ENCODE data around the gene CPTP. TPM values are rescaled to one million over a fixed set of nuclear protein-coding genes. Genes with fewer than 3 reads are reported as not detected.
A peak's percentile ranks its signal among the peaks of the same experiment; 100 is the strongest.

Gene CPTP
- total RNA-seq, 1 experiment from 2014 or later = 31.1 TPM

DNA sequence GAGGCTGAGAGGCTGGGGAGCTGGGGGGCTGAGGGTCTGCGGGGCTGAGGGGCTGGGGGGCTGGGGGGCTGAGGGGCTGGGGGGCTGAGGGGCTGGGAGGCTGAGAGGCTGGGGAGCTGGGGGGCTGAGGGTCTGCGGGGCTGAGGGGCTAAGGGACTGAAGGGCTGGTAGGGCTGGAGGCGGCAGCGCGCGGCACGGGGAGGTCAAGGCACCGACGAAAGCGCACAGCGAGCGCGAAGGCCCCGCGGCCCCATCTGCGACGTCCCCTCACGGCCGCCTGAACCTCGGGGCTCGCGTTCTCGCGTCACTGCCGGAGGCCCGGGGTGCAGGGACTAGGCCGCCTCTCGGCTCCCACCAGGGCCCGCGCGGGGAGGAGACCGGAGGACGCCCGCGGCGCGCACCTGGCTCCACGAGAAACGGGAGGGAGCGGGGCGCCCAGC lies 498 bp upstream of the CPTP start:
- DNase-seq = no peak
- H3K27me3 ChIP-seq = no peaks in the 10 kb centered on the region
- H3K4me3 ChIP-seq = peak overlapping the region; percentile 99
- H3K9me3 ChIP-seq = no peaks in the 10 kb centered on the region
- H3K36me3 ChIP-seq = peaks cover 15% of the 10 kb centered on the region

DNA sequence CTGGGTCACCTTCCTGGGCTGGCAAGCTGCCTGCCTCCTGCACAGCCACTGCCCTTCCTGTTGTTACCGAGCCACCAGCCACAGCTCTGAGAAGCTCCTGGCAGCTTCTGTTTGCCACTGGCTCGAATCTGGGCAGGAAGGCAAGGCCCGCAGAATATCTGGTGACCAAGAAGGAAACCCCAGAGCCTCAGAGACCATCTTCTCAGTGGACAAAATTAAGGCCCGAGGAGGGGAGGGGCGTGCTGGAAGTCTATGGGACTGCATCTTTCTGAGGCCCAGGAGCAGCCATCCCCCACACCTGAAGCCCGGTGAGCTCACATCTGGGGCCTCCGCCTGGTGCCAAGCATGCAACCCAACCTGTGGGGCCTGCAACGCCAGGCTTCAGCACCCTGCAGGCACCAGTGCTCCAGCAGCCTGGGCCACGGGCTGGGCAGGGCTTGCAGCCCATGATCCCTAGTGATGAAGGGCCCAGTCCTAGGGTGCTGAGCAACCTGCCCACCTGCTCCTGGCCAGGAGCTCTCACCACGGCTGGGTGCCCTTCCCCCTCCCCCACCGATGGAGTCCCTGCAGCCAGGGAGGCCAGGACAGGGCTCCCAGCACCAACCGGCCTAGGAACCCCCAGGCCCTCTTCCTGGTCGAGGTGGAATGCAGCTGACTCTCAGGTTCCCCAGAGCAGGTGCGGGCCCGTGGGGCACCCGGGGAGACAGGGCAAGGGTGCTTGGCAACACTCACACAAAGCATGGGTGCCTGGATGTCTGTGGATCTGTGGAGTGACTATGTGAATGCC lies 879 bp downstream of the CPTP start:
- no peaks in the 10 kb centered on the region for H3K27me3 ChIP-seq
- H3K9me3 ChIP-seq = no peaks in the 10 kb centered on the region
- H3K4me3 ChIP-seq = peak overlapping the region; percentile 99
- DNase-seq = no peak
- H3K36me3 ChIP-seq = peaks cover 3% of the 10 kb centered on the region

DNA sequence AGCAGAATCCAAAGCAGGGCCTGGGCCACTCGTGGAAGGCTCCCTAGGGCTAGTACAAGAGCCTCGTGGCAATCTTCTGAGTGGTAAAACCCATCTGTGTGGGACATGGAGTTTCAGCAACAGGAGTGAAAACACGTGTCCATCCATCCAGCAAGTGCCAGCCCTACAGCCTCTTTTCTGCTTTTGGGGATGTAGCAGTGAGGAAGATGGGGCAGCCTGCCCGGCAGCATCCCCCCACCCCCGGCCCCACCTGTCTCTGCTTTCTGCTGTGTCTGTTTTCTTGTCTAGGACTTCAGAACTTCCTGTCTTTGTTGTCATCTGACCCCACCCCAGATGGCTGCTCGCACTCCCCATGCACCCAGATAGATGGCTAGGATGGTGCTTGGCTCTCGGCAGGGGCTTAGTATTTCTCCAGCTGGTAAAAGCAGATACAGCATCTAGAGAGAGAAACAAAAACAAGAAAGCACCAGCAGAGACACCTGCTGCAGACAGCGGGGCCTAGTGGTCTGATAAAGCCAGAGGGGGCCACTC lies 1.5 kb downstream of the CPTP start:
- Histone ChIP-seq H3K27me3 (no peaks in the 10 kb centered on the region), H3K9me3 (no peaks in the 10 kb centered on the region), H3K36me3 (peaks cover 2% of the 10 kb centered on the region), H3K4me3 (peak overlapping the region; percentile 99; the same call in 1 of the 2 replicates)
- no peak for DNase-seq

DNA sequence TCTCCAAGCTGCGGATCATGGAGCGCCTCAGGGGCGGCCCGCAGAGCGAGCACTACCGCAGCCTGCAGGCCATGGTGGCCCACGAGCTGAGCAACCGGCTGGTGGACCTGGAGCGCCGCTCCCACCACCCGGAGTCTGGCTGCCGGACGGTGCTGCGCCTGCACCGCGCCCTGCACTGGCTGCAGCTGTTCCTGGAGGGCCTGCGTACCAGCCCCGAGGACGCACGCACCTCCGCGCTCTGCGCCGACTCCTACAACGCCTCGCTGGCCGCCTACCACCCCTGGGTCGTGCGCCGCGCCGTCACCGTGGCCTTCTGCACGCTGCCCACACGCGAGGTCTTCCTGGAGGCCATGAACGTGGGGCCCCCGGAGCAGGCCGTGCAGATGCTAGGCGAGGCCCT lies 2.7 kb downstream of the CPTP start:
- Histone ChIP-seq H3K36me3 (peaks cover 2% of the 10 kb centered on the region), H3K4me3 (no peak overlapping the region), H3K9me3 (no peaks in the 10 kb centered on the region), H3K27me3 (no peaks in the 10 kb centered on the region)
- no peak for DNase-seq

DNA sequence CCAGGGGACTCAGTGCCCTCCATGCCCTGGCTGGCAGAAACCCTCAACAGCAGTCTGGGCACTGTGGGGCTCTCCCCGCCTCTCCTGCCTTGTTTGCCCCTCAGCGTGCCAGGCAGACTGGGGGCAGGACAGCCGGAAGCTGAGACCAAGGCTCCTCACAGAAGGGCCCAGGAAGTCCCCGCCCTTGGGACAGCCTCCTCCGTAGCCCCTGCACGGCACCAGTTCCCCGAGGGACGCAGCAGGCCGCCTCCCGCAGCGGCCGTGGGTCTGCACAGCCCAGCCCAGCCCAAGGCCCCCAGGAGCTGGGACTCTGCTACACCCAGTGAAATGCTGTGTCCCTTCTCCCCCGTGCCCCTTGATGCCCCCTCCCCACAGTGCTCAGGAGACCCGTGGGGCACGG lies 3.7 kb downstream of the CPTP start:
- Histone ChIP-seq H3K36me3 (peaks cover 2% of the 10 kb centered on the region), H3K9me3 (no peaks in the 10 kb centered on the region), H3K27me3 (no peaks in the 10 kb centered on the region), H3K4me3 (no peak overlapping the region)
- no peak for DNase-seq

DNA sequence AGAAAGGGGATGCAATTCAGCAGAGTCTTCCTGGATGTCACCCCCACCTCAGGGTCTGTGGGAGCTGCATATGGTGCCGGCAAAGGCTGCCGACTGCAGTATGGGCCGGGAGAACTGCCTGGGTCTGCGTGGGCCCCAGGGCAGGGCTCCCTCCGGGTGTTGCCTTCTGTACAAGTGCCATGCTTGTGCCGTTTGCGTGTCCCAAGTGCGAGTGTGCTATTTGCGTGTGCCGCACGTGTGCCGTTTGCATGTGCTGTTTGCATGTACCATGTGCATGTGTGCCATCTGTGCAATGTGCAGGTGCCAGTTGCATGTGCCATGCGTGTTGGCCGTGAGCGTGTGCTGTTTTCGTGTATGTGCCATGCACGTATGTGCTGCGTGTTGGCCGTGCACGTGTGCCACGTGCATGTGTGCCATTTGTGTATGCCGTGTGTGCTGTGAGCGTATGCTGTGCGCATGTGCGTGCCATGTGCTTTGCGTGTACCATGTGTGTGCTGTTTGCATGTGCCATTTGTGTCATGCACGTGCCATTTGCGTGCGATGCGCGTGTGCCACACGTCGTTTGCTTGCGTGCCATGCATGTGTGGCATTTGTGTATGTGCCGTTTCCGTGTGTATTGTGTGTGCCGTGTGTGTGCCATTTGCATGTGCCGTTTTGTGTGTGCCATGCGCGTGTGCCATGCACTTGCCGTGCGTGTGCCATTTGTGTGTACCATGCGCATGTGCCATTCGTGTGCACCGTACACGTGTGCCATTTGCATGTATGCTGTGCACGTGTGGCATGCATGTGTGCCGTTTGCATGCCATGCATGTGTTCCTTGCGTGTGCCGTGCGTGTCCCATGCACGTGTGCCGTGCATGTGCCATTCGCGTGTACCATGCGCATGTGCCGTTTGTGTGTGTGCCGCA lies 5.0 kb downstream of the CPTP start:
- Histone ChIP-seq H3K36me3 (no peaks in the 10 kb centered on the region; the same call in none of the 2 replicates), H3K4me3 (no peak overlapping the region), H3K27me3 (no peaks in the 10 kb centered on the region), H3K9me3 (no peaks in the 10 kb centered on the region)
- no peak for DNase-seq

DNA sequence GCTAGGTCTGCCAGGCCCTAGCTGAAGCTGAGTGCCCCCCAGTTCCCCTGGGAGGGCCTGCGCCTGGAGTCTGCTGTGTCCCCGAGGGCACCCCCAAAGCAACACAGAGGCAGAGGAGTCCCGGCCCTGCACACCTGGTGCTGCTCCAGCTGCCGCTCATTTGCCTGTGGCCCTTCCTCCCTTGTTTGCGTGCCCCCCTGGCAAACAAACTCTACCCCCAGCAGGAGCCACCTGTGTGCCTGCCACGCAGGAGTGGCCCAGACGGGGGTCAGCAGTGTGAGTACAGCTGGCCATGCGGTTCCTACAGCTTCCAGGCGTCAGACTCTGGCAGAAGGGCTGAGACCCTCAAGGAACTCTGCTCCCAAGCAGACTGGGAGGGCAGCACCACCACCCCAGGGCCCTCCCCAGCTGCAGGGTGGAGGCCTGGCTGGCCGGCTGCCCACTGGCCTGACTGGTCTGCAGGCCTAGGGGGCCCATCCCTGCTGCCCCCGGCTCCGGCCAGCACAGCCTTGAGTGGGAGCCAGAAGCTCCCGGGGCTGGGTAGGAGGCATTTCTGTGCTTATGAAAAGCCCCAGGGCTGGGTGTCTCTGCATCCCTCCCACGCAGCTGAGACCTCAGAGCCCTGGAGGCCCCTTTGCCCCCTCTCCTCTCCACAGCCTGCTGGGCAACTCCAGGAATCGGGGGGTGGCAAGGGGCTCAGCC lies 5.9 kb downstream of the CPTP start:
- Histone ChIP-seq H3K27me3 (no peaks in the 10 kb centered on the region), H3K9me3 (no peaks in the 10 kb centered on the region), H3K4me3 (no peak overlapping the region), H3K36me3 (no peaks in the 10 kb centered on the region; the same call in none of the 2 replicates)
- no peak for DNase-seq

DNA sequence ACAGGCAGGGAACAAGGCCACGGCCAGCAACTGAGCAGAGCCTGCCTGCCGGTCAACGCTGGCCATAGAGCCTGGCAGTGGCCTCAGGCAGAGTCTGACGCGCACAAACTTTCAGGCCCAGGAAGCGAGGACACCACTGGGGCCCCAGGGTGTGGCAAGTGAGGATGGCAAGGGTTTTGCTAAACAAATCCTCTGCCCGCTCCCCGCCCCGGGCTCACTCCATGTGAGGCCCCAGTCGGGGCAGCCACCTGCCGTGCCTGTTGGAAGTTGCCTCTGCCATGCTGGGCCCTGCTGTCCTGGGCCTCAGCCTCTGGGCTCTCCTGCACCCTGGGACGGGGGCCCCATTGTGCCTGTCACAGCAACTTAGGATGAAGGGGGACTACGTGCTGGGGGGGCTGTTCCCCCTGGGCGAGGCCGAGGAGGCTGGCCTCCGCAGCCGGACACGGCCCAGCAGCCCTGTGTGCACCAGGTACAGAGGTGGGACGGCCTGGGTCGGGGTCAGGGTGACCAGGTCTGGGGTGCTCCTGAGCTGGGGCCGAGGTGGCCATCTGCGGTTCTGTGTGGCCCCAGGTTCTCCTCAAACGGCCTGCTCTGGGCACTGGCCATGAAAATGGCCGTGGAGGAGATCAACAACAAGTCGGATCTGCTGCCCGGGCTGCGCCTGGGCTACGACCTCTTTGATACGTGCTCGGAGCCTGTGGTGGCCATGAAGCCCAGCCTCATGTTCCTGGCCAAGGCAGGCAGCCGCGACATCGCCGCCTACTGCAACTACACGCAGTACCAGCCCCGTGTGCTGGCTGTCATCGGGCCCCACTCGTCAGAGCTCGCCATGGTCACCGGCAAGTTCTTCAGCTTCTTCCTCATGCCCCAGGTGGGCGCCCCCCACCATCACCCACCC lies 6.7 kb downstream of the CPTP start, which contains the start of gene TAS1R3:
Gene TAS1R3 (plus strand): TSS at position 213 of the 898 bp plus-strand sequence. CDS start 66 bp downstream, at position 279.
- no peak for DNase-seq
- no peaks in the 10 kb centered on the region; the same call in none of the 2 replicates for H3K36me3 ChIP-seq
- H3K9me3 ChIP-seq = no peaks in the 10 kb centered on the region
- no peaks in the 10 kb centered on the region for H3K27me3 ChIP-seq
- H3K4me3 ChIP-seq = no peak within 1 kb of the TSS

DNA sequence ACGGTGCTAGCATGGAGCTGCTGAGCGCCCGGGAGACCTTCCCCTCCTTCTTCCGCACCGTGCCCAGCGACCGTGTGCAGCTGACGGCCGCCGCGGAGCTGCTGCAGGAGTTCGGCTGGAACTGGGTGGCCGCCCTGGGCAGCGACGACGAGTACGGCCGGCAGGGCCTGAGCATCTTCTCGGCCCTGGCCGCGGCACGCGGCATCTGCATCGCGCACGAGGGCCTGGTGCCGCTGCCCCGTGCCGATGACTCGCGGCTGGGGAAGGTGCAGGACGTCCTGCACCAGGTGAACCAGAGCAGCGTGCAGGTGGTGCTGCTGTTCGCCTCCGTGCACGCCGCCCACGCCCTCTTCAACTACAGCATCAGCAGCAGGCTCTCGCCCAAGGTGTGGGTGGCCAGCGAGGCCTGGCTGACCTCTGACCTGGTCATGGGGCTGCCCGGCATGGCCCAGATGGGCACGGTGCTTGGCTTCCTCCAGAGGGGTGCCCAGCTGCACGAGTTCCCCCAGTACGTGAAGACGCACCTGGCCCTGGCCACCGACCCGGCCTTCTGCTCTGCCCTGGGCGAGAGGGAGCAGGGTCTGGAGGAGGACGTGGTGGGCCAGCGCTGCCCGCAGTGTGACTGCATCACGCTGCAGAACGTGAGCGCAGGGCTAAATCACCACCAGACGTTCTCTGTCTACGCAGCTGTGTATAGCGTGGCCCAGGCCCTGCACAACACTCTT lies 7.6 kb downstream of the CPTP start:
- H3K4me3 ChIP-seq = no peak overlapping the region
- no peaks in the 10 kb centered on the region for H3K9me3 ChIP-seq
- DNase-seq = no peak
- H3K36me3 ChIP-seq = no peaks in the 10 kb centered on the region; the same call in none of the 2 replicates
- no peaks in the 10 kb centered on the region for H3K27me3 ChIP-seq

DNA sequence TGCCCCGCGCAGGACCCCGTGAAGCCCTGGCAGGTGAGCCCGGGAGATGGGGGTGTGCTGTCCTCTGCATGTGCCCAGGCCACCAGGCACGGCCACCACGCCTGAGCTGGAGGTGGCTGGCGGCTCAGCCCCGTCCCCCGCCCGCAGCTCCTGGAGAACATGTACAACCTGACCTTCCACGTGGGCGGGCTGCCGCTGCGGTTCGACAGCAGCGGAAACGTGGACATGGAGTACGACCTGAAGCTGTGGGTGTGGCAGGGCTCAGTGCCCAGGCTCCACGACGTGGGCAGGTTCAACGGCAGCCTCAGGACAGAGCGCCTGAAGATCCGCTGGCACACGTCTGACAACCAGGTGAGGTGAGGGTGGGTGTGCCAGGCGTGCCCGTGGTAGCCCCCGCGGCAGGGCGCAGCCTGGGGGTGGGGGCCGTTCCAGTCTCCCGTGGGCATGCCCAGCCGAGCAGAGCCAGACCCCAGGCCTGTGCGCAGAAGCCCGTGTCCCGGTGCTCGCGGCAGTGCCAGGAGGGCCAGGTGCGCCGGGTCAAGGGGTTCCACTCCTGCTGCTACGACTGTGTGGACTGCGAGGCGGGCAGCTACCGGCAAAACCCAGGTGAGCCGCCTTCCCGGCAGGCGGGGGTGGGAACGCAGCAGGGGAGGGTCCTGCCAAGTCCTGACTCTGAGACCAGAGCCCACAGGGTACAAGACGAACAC lies 8.3 kb downstream of the CPTP start:
- no peak overlapping the region for H3K4me3 ChIP-seq
- H3K36me3 ChIP-seq = peaks cover 4% of the 10 kb centered on the region
- no peak for DNase-seq
- no peaks in the 10 kb centered on the region for H3K27me3 ChIP-seq
- no peaks in the 10 kb centered on the region for H3K9me3 ChIP-seq

DNA sequence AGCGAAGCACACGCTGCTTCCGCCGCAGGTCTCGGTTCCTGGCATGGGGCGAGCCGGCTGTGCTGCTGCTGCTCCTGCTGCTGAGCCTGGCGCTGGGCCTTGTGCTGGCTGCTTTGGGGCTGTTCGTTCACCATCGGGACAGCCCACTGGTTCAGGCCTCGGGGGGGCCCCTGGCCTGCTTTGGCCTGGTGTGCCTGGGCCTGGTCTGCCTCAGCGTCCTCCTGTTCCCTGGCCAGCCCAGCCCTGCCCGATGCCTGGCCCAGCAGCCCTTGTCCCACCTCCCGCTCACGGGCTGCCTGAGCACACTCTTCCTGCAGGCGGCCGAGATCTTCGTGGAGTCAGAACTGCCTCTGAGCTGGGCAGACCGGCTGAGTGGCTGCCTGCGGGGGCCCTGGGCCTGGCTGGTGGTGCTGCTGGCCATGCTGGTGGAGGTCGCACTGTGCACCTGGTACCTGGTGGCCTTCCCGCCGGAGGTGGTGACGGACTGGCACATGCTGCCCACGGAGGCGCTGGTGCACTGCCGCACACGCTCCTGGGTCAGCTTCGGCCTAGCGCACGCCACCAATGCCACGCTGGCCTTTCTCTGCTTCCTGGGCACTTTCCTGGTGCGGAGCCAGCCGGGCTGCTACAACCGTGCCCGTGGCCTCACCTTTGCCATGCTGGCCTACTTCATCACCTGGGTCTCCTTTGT lies 9.1 kb downstream of the CPTP start:
- H3K36me3 ChIP-seq = peaks cover 9% of the 10 kb centered on the region

DNA sequence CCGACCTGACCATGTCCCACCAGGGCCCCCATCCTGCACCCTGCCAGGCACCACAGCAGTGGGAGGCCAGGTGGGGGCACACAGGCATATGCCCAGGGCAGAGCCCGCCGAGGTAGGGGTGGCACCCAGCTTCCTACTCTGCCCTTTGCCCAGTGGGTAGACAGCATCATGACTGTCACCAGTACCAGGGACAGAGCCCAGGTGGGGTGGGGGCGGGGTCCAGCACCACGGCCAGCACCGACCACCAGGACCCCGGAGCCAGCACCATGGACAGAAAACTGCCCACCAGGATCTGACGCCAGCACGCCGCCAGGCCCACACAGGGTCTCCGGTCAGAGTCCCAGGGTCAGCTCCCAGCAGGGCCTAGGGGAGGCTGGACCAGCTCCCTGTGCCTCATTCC lies 10.2 kb downstream of the CPTP start:
- Histone ChIP-seq H3K4me3 (no peak overlapping the region), H3K36me3 (peaks cover 12% of the 10 kb centered on the region), H3K27me3 (no peaks in the 10 kb centered on the region), H3K9me3 (no peaks in the 10 kb centered on the region)
- DNase-seq = no peak

More for the DNA sequence above, 9.1 kb downstream of the CPTP start:
- H3K9me3 ChIP-seq = no peaks in the 10 kb centered on the region
- H3K27me3 ChIP-seq = no peaks in the 10 kb centered on the region
- no peak overlapping the region for H3K4me3 ChIP-seq
- DNase-seq = no peak

DNA sequence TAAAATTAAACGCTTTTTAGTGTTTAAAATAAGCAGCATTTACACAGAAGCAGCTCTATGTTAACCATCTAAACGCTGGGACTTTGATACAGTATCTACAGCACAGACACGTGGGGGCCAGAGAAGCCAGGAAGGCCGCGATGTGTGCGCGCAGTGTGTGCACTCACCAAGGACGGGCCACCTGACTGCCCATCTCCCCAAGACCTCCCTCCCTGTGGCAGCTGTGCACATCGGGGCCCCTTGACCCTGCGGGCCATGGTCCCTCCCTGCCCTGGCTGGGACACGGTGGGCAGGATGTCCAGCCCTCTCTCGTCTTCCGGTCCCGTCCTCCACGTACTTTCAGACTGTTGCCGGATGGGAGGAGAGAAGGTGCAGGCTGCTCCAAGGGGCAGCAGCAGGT lies 10.7 kb downstream of the CPTP start:
- Histone ChIP-seq H3K27me3 (no peaks in the 10 kb centered on the region), H3K4me3 (no peak overlapping the region), H3K36me3 (peaks cover 13% of the 10 kb centered on the region), H3K9me3 (no peaks in the 10 kb centered on the region)
- DNase-seq = no peak

DNA sequence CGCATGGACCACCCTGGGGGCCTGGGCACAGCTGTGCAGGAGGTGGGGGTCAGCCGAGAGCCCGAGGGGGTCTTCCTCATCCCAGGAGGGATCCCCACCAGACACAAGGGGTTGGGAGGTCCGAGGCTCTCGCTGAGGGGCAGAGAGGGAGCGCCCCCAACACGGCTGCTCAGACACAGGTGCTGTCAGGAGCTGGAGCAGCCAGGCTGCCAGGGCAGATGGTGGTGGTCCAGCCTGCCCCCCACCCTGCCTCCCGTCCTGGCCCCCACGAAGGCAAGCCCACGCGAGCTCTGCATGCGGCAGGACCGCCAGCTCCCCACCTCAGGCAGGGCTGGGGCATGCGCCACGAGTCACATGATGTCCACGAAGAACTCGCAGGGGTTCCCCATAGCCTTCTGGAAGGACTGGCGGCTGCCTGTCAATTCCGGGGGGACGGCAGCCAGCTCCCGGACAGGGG lies 11.2 kb downstream of the CPTP start:
- H3K36me3 ChIP-seq = peaks cover 17% of the 10 kb centered on the region
- H3K9me3 ChIP-seq = no peaks in the 10 kb centered on the region
- no peaks in the 10 kb centered on the region for H3K27me3 ChIP-seq
- DNase-seq = no peak
- H3K4me3 ChIP-seq = no peak overlapping the region
